ENCODE measurements around the gene PRPF38A. TPM values are rescaled to one million over a fixed set of nuclear protein-coding genes. Genes with fewer than 3 reads are reported as not detected.

The PRPF38A gene
- total and polyA plus RNA-seq, 2 of the 4 experiments (the other 2 are of a cell fraction): 19.0 to 23.5 TPM

DNA sequence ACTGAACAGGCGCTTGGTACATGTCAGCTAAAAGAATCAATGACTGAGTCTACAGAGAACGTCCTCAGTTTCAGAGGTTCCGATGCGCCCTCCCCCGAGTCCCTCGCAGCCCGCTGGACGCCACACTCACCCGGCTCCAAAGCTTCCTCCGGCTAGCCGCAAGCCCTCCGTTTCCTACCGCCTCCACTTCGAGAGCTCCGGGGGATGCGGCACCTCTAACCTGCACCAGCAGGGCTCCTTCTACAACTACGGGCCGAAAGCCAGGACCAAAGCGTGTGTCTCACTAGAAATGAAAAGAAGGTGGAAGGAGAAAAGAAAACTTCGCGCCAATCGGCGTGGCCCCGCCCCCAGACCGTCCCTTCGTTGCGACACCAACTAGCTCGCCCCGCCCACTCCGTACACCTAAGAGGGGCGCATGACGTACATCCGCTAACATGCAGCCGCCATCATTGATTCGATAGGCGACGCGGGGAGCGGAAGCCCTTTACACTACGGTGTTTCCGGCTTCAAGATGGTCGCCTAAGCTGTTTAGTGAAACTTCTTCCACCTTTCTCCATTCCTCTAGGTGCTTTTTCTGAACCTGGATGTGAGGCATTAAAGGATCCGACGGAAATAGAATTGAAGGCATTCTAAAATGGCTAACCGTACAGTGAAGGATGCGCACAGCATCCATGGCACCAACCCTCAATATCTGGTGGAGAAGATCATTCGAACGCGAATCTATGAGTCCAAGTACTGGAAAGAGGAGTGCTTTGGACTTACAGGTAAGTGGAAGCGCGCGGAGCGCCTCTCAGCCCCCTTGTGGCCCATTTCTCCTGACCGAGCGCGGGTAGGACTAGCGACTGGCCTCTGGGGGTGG is at the start of gene PRPF38A, which contains the start of gene ORC1 (continued):
- TF ChIP-seq, protein P1, sequence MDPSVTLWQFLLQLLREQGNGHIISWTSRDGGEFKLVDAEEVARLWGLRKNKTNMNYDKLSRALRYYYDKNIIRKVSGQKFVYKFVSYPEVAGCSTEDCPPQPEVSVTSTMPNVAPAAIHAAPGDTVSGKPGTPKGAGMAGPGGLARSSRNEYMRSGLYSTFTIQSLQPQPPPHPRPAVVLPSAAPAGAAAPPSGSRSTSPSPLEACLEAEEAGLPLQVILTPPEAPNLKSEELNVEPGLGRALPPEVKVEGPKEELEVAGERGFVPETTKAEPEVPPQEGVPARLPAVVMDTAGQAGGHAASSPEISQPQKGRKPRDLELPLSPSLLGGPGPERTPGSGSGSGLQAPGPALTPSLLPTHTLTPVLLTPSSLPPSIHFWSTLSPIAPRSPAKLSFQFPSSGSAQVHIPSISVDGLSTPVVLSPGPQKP (IDR thresholded peaks at IDR 0.05; ENCODE audit: borderline replicate concordance, low read depth, low read length): no peak
- TF ChIP-seq MAZ (IDR thresholded peaks at IDR 0.05; ENCODE audit: borderline replicate concordance, low read depth, low read length) (peak; percentile 86; the same call in 1 of the 2 replicates), SMC3 (IDR thresholded peaks at IDR 0.05; ENCODE audit: low read depth, low read length) (peak; percentile 52), CHD1 (IDR thresholded peaks at IDR 0.05; ENCODE audit: low read depth, low read length) (peak; percentile 87; the same call in 1 of the 2 replicates)
